HepG2 (cell line): ENCODE data around the gene FGF21. TPM values are rescaled to one million over a fixed set of nuclear protein-coding genes. Genes with fewer than 3 reads are reported as not detected.

ENCODE experiments used
- CBFB ChIP-seq: sonication (generic); formaldehyde crosslinking; IDR thresholded peaks from 2 replicates; pipeline ENCODE4 v1.4.0; 2020; ENCODE audit warnings: missing genetic modification reagents
- ELF3 ChIP-seq: IDR thresholded peaks from 2 replicates; pipeline ENCODE4 v1.6.1; 2016; ENCODE audit warnings: missing genetic modification reagents, missing compliant biosample characterization
- HMGA1 ChIP-seq: sonication (generic); formaldehyde crosslinking; conservative IDR thresholded peaks from 2 replicates; pipeline ENCODE4 v1.4.0; 2020; ENCODE audit warnings: missing genetic modification reagents
- MXD1 ChIP-seq: sonication (generic); formaldehyde crosslinking; IDR thresholded peaks from 2 replicates; pipeline ENCODE4 v1.4.0; 2020; ENCODE audit warnings: mild to moderate bottlenecking, missing genetic modification reagents
- RXRB ChIP-seq: IDR thresholded peaks from 2 replicates; pipeline ENCODE4 v1.6.1; 2016; ENCODE audit warnings: borderline replicate concordance, missing genetic modification reagents, missing compliant biosample characterization
- ZBTB40 ChIP-seq, 2 experiments: fragments of 450-650 bp in 1 of 2; sonication (generic) in 1 of 2; formaldehyde crosslinking in 1 of 2; IDR thresholded peaks; 2 replicates each; pipeline versions ENCODE4 v1.6.1 to v1.8.0; 2016 to 2022; ENCODE audit warnings: antibody characterized with exemption in 1 of 2, mild to moderate bottlenecking in 1 of 2, missing genetic modification reagents in 1 of 2
- ZFP36 ChIP-seq: fragments of 150-350 bp; IDR thresholded peaks from 2 replicates; pipeline ENCODE4 v1.6.1; 2018; ENCODE audit warnings: borderline replicate concordance, low read length, low read depth; ENCODE audit not compliant: partially characterized antibody
- ZFX ChIP-seq: sonication (generic); formaldehyde crosslinking; IDR thresholded peaks from 2 replicates; pipeline ENCODE4 v1.4.0; 2020; ENCODE audit warnings: mild to moderate bottlenecking, low read depth, missing genetic modification reagents, moderate library complexity
- ZMYM4 ChIP-seq: sonication (generic); formaldehyde crosslinking; IDR thresholded peaks from 2 replicates; pipeline ENCODE4 v1.8.1; 2023; ENCODE audit warnings: mild to moderate bottlenecking, missing genetic modification reagents
- ZNF503 ChIP-seq: sonication (generic); formaldehyde crosslinking; IDR thresholded peaks from 2 replicates; pipeline ENCODE4 v1.4.0; 2020; ENCODE audit warnings: missing genetic modification reagents
- ZNF629 ChIP-seq: sonication (generic); formaldehyde crosslinking; conservative IDR thresholded peaks from 2 replicates; pipeline ENCODE4 v1.5.0; 2020; ENCODE audit warnings: missing genetic modification reagents
- ZNF704 ChIP-seq: sonication (generic); formaldehyde crosslinking; IDR thresholded peaks from 2 replicates; pipeline ENCODE4 v1.8.1; 2023; ENCODE audit warnings: mild to moderate bottlenecking, inconsistent platforms, moderate library complexity, missing genetic modification reagents, borderline replicate concordance
- polyA plus RNA-seq, 8 experiments: library from polyadenylated mRNA; depleted of rRNA in 3 of 8; stranded (reverse) in 7 of 8; unstranded in 1 of 8; fragments of >200 nt; fragmentation: Illumina TruSeq in 4 of 8; extraction: Trizol in 4 of 8; gene quantifications; 2 replicates each; pipeline versions ENCODE4 v1.2.1 to v1.2.3, GENCODE V29; 2011 to 2016; ENCODE audit warnings: low read depth in 4 of 8, missing spikeins in 1 of 8, mixed read lengths in 1 of 8; ENCODE audit not compliant: insufficient read depth in 1 of 8
- total RNA-seq, 5 experiments: library from RNA; depleted of rRNA; stranded (reverse); fragments of >200 nt; fragmentation: Illumina TruSeq; extraction: Trizol; gene quantifications; 2 replicates each; pipeline ENCODE4 v1.2.3, GENCODE V29; 2016; ENCODE audit warnings: low read depth in 1 of 5
- TF ChIP-seq, protein P1 (sequence below): sonication (generic); formaldehyde crosslinking; IDR thresholded peaks from 2 replicates; pipeline ENCODE4 v1.4.0; 2020; ENCODE audit warnings: mild to moderate bottlenecking, missing genetic modification reagents

The FGF21 gene
- total and polyA plus RNA-seq, 2 of the 13 experiments (the other 11 are each of a cell fraction or from before 2014, with no cell fraction given), result 0.17 TPM; not detected in 1

- TF ChIP-seq ZNF704 (CRISPR knock-in tag) (no peak), ELF3 (CRISPR knock-in tag) (0 out of 2 replicates have a peak, but pooled peaks have one; percentile 17), ZMYM4 (CRISPR knock-in tag) (no peak), ZNF503 (no peak), CBFB (CRISPR knock-in tag) (0 out of 2 replicates have a peak, but pooled peaks have one; percentile 54), ZFP36 (no peak), RXRB (CRISPR knock-in tag) (0 out of 2 replicates have a peak, but pooled peaks have one; percentile 25), ZFX (CRISPR knock-in tag) (peak; percentile 61; the same call in 1 of the 2 replicates), ZBTB40 (IDR thresholded peaks at IDR 0.05) (no peak), ZBTB40 (CRISPR knock-in tag; IDR thresholded peaks at IDR 0.05) (no peak), ZNF629 (CRISPR knock-in tag) (no peak), MXD1 (CRISPR knock-in tag) (peak; percentile 65), HMGA1 (CRISPR knock-in tag) (no peak)
- TF ChIP-seq, protein P1, sequence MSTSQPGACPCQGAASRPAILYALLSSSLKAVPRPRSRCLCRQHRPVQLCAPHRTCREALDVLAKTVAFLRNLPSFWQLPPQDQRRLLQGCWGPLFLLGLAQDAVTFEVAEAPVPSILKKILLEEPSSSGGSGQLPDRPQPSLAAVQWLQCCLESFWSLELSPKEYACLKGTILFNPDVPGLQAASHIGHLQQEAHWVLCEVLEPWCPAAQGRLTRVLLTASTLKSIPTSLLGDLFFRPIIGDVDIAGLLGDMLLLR (CRISPR knock-in tag), result peak; percentile 55; the same call in 1 of the 2 replicates
Measured at GRCh38 chr19:48713864-48714755, 41.2 kb upstream of the FGF21 start (continued).
